SIG-M5 treated with dmso at 0.1 percent for 504 hours (cell line): Measurements from ENCODE around the gene DNALI1.
"Not testable (repeated sequence)": the region's sequence is repeated elsewhere in the genome, so short reads cannot be mapped to it uniquely, and the experiment has no call there.

Source experiments
- DNase-seq: peaks from one replicate; lab custom pipeline; 2025; ENCODE audit not compliant: unreplicated experiment; lab: John Stamatoyannopoulos, UW

DNALI1 gene

GRCh38 chr1:37556712-37557196 is at the start of gene DNALI1:
DNALI1 (plus strand) TSS chr1:37556940; CDS start chr1:37556995, 55 bp downstream.
- no peak for DNase-seq

- peak; percentile 30 for DNase-seq
These were observed 47.6 kb upstream of the DNALI1 start for GRCh38 chr1:37509181-37509580.

GRCh38 chr1:37513795-37514349 is 42.9 kb upstream of the DNALI1 start:
- DNase-seq = no peak

GRCh38 chr1:37514350-37515184 is 42.2 kb upstream of the DNALI1 start, which contains the start of gene MEAF6:
MEAF6 (minus strand) TSS chr1:37514766; CDS start chr1:37514746, 20 bp downstream.
- peak; percentile 75 for DNase-seq

- no peak for DNase-seq
These were observed 41.3 kb upstream of the DNALI1 start for GRCh38 chr1:37515185-37516034.

- DNase-seq = no peak
These were observed 39.2 kb upstream of the DNALI1 start for GRCh38 chr1:37517569-37517968.

GRCh38 chr1:37518241-37518640 is 38.5 kb upstream of the DNALI1 start:
- not testable (repeated sequence) for DNase-seq

GRCh38 chr1:37518929-37519328 is 37.8 kb upstream of the DNALI1 start:
- not testable (repeated sequence) for DNase-seq

- DNase-seq = no peak
These were observed 37.1 kb upstream of the DNALI1 start for GRCh38 chr1:37519613-37520012.

GRCh38 chr1:37529888-37530287 is 26.9 kb upstream of the DNALI1 start:
- DNase-seq = not testable (repeated sequence)

- DNase-seq = not testable (repeated sequence)
These were observed 24.2 kb upstream of the DNALI1 start for GRCh38 chr1:37532418-37533156.

GRCh38 chr1:37533317-37534093 is 23.2 kb upstream of the DNALI1 start:
- no peak for DNase-seq

- DNase-seq = no peak
These were observed 19.4 kb upstream of the DNALI1 start for GRCh38 chr1:37537378-37537777.

GRCh38 chr1:37539154-37539553 is 17.6 kb upstream of the DNALI1 start:
- DNase-seq = not testable (repeated sequence)

- no peak for DNase-seq
These were observed 16.5 kb upstream of the DNALI1 start for GRCh38 chr1:37540036-37540785.

- DNase-seq = no peak
These were observed 12.2 kb upstream of the DNALI1 start for GRCh38 chr1:37544530-37544929.

- DNase-seq = no peak
These were observed 11.7 kb upstream of the DNALI1 start for GRCh38 chr1:37545019-37545418.

GRCh38 chr1:37549341-37549740 is 7.4 kb upstream of the DNALI1 start:
- DNase-seq = no peak

- DNase-seq = no peak
These were observed 3.2 kb upstream of the DNALI1 start for GRCh38 chr1:37553598-37553926.
